H1 (cell line): ENCODE results near the gene PINLYP. TPM values are rescaled to one million over a fixed set of nuclear protein-coding genes. Genes with fewer than 3 reads are reported as not detected.
A peak's percentile ranks its signal among the peaks of the same experiment; 100 is the strongest.

Experiments
- CTCF ChIA-PET: fragments of 300-600 bp; sonication (Branson Sonifier 250); formaldehyde crosslinking; loops from one replicate; lab custom pipeline; 2021; ENCODE audit not compliant: partially characterized antibody; lab: Charles Lee
- POLR2A ChIA-PET: fragments of 300-600 bp; sonication (Branson Sonifier 250); formaldehyde crosslinking; loops from one replicate; lab custom pipeline; 2021; ENCODE audit warnings: inconsistent platforms; ENCODE audit not compliant: partially characterized antibody; lab: Charles Lee
- DNase-seq, 2 experiments: peaks; one replicate each; pipeline versions ENCODE4 v3.0.0 to v3.0.0-alpha.2; 2010 to 2022; ENCODE audit warnings: low spot score in 2 of 2, low read depth in 1 of 2, mixed read lengths in 1 of 2
- FAIRE-seq: peaks from 2 replicates; lab custom pipeline; 2011; peaks lifted over from hg19 to GRCh38; lab: Jason Lieb, UNC
- H2AFZ ChIP-seq: 2 replicates; pipeline ENCODE4 v1.8.1; 2012; ENCODE audit warnings: low read length, inconsistent platforms
- H2AK5ac ChIP-seq: 2 replicates; pipeline ENCODE4 v1.6.1; 2013; ENCODE audit warnings: low read depth, low read length
- H2BK120ac ChIP-seq: replicated peaks from 2 replicates; pipeline ENCODE3; 2013; ENCODE audit warnings: low read depth, low read length, inconsistent platforms
- H2BK12ac ChIP-seq: 2 replicates; pipeline ENCODE4 v1.6.1; 2013; ENCODE audit warnings: low read depth, low read length
- H2BK15ac ChIP-seq: 2 replicates; pipeline ENCODE4 v1.6.1; 2013; ENCODE audit warnings: low read length
- H2BK20ac ChIP-seq: 2 replicates; pipeline ENCODE4 v1.6.1; 2013; ENCODE audit warnings: low read length
- H2BK5ac ChIP-seq: 2 replicates; pipeline ENCODE4 v1.6.1; 2013; ENCODE audit warnings: low read depth, low read length
- H3K14ac ChIP-seq: 2 replicates; pipeline ENCODE4 v1.6.1; 2013; ENCODE audit warnings: inconsistent platforms; ENCODE audit not compliant: insufficient read length
- H3K18ac ChIP-seq: 2 replicates; pipeline ENCODE4 v1.6.1; 2013; ENCODE audit warnings: low read length; ENCODE audit errors: extremely low read depth
- H3K23ac ChIP-seq: 2 replicates; pipeline ENCODE4 v1.6.1; 2013; ENCODE audit warnings: inconsistent platforms; ENCODE audit not compliant: insufficient read length
- H3K23me2 ChIP-seq: 2 replicates; pipeline ENCODE4 v1.6.1; 2013; ENCODE audit warnings: low read depth, low read length
- H3K27ac ChIP-seq: 2 replicates; pipeline ENCODE4 v1.6.1; 2011; ENCODE audit warnings: low read depth, low read length, inconsistent platforms
- H3K27me3 ChIP-seq, 4 experiments: replicated peaks in 1 of 4; 1 replicate in 1 of 4; 2 replicates in 3 of 4; pipeline versions ENCODE4 v1.6.1 to v1.8.1; 2011 to 2013; ENCODE audit warnings: low read length in 3 of 4, mild to moderate bottlenecking in 3 of 4, inconsistent platforms in 2 of 4, mixed read lengths in 2 of 4, moderate library complexity in 1 of 4; ENCODE audit not compliant: control insufficient read depth in 3 of 4, insufficient read depth in 3 of 4; ENCODE audit errors: extremely low read depth in 1 of 4
- H3K36me3 ChIP-seq, 4 experiments: 2 replicates each; pipeline versions ENCODE4 v1.6.1 to v1.8.1; 2011 to 2013; ENCODE audit warnings: mild to moderate bottlenecking in 4 of 4, low read length in 3 of 4, moderate library complexity in 2 of 4, control low read depth in 1 of 4, inconsistent platforms in 1 of 4; ENCODE audit not compliant: insufficient read depth in 4 of 4, control insufficient read depth in 2 of 4
- H3K4ac ChIP-seq: replicated peaks from 2 replicates; pipeline ENCODE3; 2013; ENCODE audit warnings: low read length, low read depth, mixed read lengths, inconsistent platforms; ENCODE audit not compliant: insufficient read length
- H3K4me1 ChIP-seq, 4 experiments: replicated peaks in 1 of 4; 1 replicate in 1 of 4; 2 replicates in 3 of 4; pipeline versions ENCODE4 v1.6.1 to v1.8.1; 2011 to 2013; ENCODE audit warnings: low read length in 3 of 4, inconsistent platforms in 2 of 4, mixed read lengths in 1 of 4; ENCODE audit not compliant: insufficient read depth in 4 of 4, control insufficient read depth in 3 of 4
- H3K4me2 ChIP-seq, 2 experiments: 2 replicates each; pipeline versions ENCODE4 v1.6.1 to v1.8.1; 2011 to 2013; ENCODE audit warnings: low read depth in 2 of 2, low read length in 2 of 2, control low read depth in 1 of 2, inconsistent platforms in 1 of 2, mild to moderate bottlenecking in 1 of 2; ENCODE audit not compliant: insufficient read depth in 1 of 2
- H3K4me3 ChIP-seq, 4 experiments: fragments of 200-600, 300-600 bp in 1 of 4; sonication (generic), shearing (Covaris generic), sonication (Bioruptor Twin) in 1 of 4; 2 replicates each; pipeline versions ENCODE4 v1.5.1 to v1.8.1; 2011 to 2016; ENCODE audit warnings: low read length in 4 of 4, low read depth in 3 of 4, control low read depth in 2 of 4, inconsistent platforms in 2 of 4, mild to moderate bottlenecking in 2 of 4, mixed read lengths in 1 of 4, moderate library complexity in 1 of 4; ENCODE audit not compliant: insufficient read depth in 2 of 4; ENCODE audit errors: extremely low read depth in 1 of 4
- H3K56ac ChIP-seq: replicated peaks from 2 replicates; pipeline ENCODE3; 2013; ENCODE audit warnings: low read depth, mild to moderate bottlenecking, mixed read lengths, low read length, inconsistent platforms; ENCODE audit not compliant: insufficient read length
- H3K79me1 ChIP-seq: 2 replicates; pipeline ENCODE4 v1.6.1; 2013; ENCODE audit warnings: low read depth, low read length, control low read depth
- H3K79me2 ChIP-seq, 2 experiments: 2 replicates each; pipeline versions ENCODE4 v1.6.1 to v1.8.1; 2012 to 2013; ENCODE audit warnings: low read length in 2 of 2, mild to moderate bottlenecking in 2 of 2, inconsistent platforms in 1 of 2; ENCODE audit not compliant: insufficient read depth in 2 of 2, control insufficient read depth in 1 of 2
- H3K9ac ChIP-seq, 4 experiments: replicated peaks in 1 of 4; 1 replicate in 1 of 4; 2 replicates in 3 of 4; pipeline versions ENCODE4 v1.6.1 to v1.8.1; 2011 to 2013; ENCODE audit warnings: low read depth in 3 of 4, low read length in 3 of 4, control low read depth in 2 of 4, mild to moderate bottlenecking in 2 of 4, moderate library complexity in 2 of 4, inconsistent platforms in 1 of 4; ENCODE audit errors: extremely low read depth in 1 of 4
- H3K9me3 ChIP-seq, 2 experiments: 2 replicates each; pipeline versions ENCODE4 v1.6.1 to v1.8.1; 2012 to 2013; ENCODE audit warnings: mild to moderate bottlenecking in 2 of 2, moderate library complexity in 2 of 2, control low read depth in 1 of 2, inconsistent platforms in 1 of 2, low read depth in 1 of 2, low read length in 1 of 2, mixed read lengths in 1 of 2; ENCODE audit not compliant: insufficient read depth in 2 of 2
- H4K20me1 ChIP-seq, 2 experiments: replicated peaks in 1 of 2; 2 replicates each; pipeline versions ENCODE3 to v1.8.1; 2011 to 2013; ENCODE audit warnings: inconsistent platforms in 2 of 2, low read length in 2 of 2, mild to moderate bottlenecking in 1 of 2; ENCODE audit not compliant: insufficient read depth in 2 of 2, control insufficient read depth in 1 of 2
- H4K5ac ChIP-seq: 2 replicates; pipeline ENCODE4 v1.6.1; 2013; ENCODE audit warnings: low read length, low read depth, mixed read lengths, inconsistent platforms; ENCODE audit not compliant: insufficient read length
- H4K8ac ChIP-seq: 2 replicates; pipeline ENCODE4 v1.8.0; 2013; ENCODE audit warnings: mild to moderate bottlenecking, moderate library complexity, low read length, inconsistent platforms; ENCODE audit not compliant: insufficient read depth; ENCODE audit errors: extremely low read depth
- H4K91ac ChIP-seq: replicated peaks from 2 replicates; pipeline ENCODE3; 2013; ENCODE audit warnings: low read length, mixed read lengths, inconsistent platforms; ENCODE audit not compliant: insufficient read length
- CBX5 ChIP-seq: fragments of 300-800, 300-1000 bp; sonication (generic); IDR thresholded peaks from 2 replicates; pipeline ENCODE4 v1.7.1; 2016; ENCODE audit warnings: antibody characterized with exemption, low read length, low read depth
- HDAC2 ChIP-seq, 2 experiments: fragments of 300-600 bp in 1 of 2; sonication (generic) in 1 of 2; IDR thresholded peaks; 2 replicates each; pipeline ENCODE4 v1.6.1; 2011 to 2012; ENCODE audit warnings: low read depth in 2 of 2, low read length in 2 of 2, mild to moderate bottlenecking in 2 of 2, moderate library complexity in 2 of 2, borderline replicate concordance in 1 of 2, inconsistent platforms in 1 of 2
- MAFK ChIP-seq: IDR thresholded peaks from 2 replicates; pipeline ENCODE4 v1.6.1; 2012; ENCODE audit warnings: low read depth, mild to moderate bottlenecking, improper control_type of control experiment, low read length
- POLR2AphosphoS5 ChIP-seq: IDR thresholded peaks from 2 replicates; pipeline ENCODE4 v1.6.1; 2011; ENCODE audit warnings: low read depth, low read length
- USF2 ChIP-seq: IDR thresholded peaks from 2 replicates; pipeline ENCODE4 v1.6.1; 2011; ENCODE audit warnings: low read length, improper control_type of control experiment
- WGBS, 2 experiments: shearing (Covaris generic) in 1 of 2; methylation state at CpG; one replicate each; pipeline versions ENCODE4 v1.1.6 to v1.1.7; 2013 to 2015; ENCODE audit warnings: low lambda C conversion rate in 2 of 2, mixed read lengths in 2 of 2, inconsistent platforms in 1 of 2, low coverage in 1 of 2, missing lambda C conversion rate in 1 of 2; ENCODE audit not compliant: insufficient replicate concordance in 2 of 2, insufficient coverage in 1 of 2, insufficient read length in 1 of 2; ENCODE audit errors: extremely low coverage in 1 of 2, missing lambda C conversion rate in 1 of 2; 5-methylcytosine and 5-hydroxymethylcytosine counted together
- polyA plus RNA-seq, 7 experiments: library from polyadenylated mRNA; depleted of rRNA in 3 of 7; stranded (reverse) in 5 of 7; unstranded in 2 of 7; fragments of >200 nt in 5 of 7; fragments of 200-250 nt in 2 of 7; gene quantifications; 1 replicate in 5 of 7; 2 replicates in 1 of 7; 4 replicates in 1 of 7; pipeline versions ENCODE4 v1.2.1 to v1.2.3, GENCODE V29; 2011 to 2013; ENCODE audit warnings: missing spikeins in 2 of 7, mixed read lengths in 2 of 7
- total RNA-seq: library from RNA; stranded (reverse); fragmentation: NEBNext Ultra II Directional; extraction: Animal tissue kit (Norgen Biotek cat#: 25700); gene quantifications from 2 replicates; pipeline ENCODE4 v1.2.1, GENCODE V29; 2021

Gene PINLYP
- total and polyA plus RNA-seq, 2 of the 8 experiments (the other 6 are each of a cell fraction or from before 2014, with no cell fraction given): 7.5 to 31.3 TPM

- 84% methylated on average over 2 of the region's 2 CpGs; no CpG with 5 or more reads in 1 of the 2 experiments for WGBS, 2 experiments
These were observed 10.7 kb downstream of the PINLYP start for GRCh38 chr19:43586346-43586745.

More at GRCh38 chr19:43586346-43586745, 10.7 kb downstream of the PINLYP start:
- Histone ChIP-seq H4K8ac (no peak overlapping the region), H3K27me3 (no peaks in the 10 kb centered on the region), H3K18ac (no peak overlapping the region), H3K4ac (no peak overlapping the region), H3K79me2 (no peaks in the 10 kb centered on the region), H4K91ac (no peak overlapping the region), H3K36me3 (peaks cover 0 to 6% (median 5%) of the 10 kb centered on the region in 4 experiments; a peak in 4 of 8 replicates), H4K20me1 (peaks cover 7% of the 10 kb centered on the region in 2 experiments), H2BK5ac (no peak overlapping the region), H2BK20ac (no peak overlapping the region), H3K4me3 (no peak overlapping the region), H2AFZ (no peak overlapping the region), H2AK5ac (no peak overlapping the region), H4K5ac (no peak overlapping the region), H2BK12ac (no peak overlapping the region), H3K14ac (no peak overlapping the region), H3K9ac (no peak overlapping the region), H3K56ac (no peak overlapping the region), H3K23me2 (peaks cover 2% of the 10 kb centered on the region; the same call in 1 of the 2 replicates), H3K27ac (no peak overlapping the region), H3K23ac (no peak overlapping the region), H3K9me3 (no peaks in the 10 kb centered on the region), H2BK120ac (no peak overlapping the region), H3K4me2 (no peak overlapping the region), H2BK15ac (no peak overlapping the region), H3K79me1 (no peaks in the 10 kb centered on the region; the same call in 1 of the 2 replicates), H3K4me1 (peaks cover 0 to 2% (median under 1%) of the 10 kb centered on the region in 4 experiments; a peak in 3 of 7 replicates)
- ChIA-PET CTCF (interaction anchor here (1.0 to 6.9 kb wide), 3 partner anchors 8 to 51 kb away, joined by 3 to 45 read pairs (median 4); partner anchors contain the start of gene IRGQ), POLR2A (no interaction called here)
- TF ChIP-seq USF2 (no peak), HDAC2 (IDR thresholded peaks at IDR 0.05; ENCODE audit: borderline replicate concordance in 1 of 2, low read depth in 2 of 2, low read length in 2 of 2) (no peak), POLR2AphosphoS5 (0 out of 2 replicates have a peak, but pooled peaks have one; percentile 16), CBX5 (no peak), MAFK (no peak)
- no peak for FAIRE-seq
- no peak for DNase-seq
